ENCODE measurements around the gene C1orf115.

- TF ChIP-seq EZH2 (IDR thresholded peaks at IDR 0.05; ENCODE audit: borderline replicate concordance, low read length): no peak
- TF ChIP-seq, protein P1, sequence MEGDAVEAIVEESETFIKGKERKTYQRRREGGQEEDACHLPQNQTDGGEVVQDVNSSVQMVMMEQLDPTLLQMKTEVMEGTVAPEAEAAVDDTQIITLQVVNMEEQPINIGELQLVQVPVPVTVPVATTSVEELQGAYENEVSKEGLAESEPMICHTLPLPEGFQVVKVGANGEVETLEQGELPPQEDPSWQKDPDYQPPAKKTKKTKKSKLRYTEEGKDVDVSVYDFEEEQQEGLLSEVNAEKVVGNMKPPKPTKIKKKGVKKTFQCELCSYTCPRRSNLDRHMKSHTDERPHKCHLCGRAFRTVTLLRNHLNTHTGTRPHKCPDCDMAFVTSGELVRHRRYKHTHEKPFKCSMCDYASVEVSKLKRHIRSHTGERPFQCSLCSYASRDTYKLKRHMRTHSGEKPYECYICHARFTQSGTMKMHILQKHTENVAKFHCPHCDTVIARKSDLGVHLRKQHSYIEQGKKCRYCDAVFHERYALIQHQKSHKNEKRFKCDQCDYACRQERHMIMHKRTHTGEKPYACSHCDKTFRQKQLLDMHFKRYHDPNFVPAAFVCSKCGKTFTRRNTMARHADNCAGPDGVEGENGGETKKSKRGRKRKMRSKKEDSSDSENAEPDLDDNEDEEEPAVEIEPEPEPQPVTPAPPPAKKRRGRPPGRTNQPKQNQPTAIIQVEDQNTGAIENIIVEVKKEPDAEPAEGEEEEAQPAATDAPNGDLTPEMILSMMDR (conservative IDR thresholded peaks at IDR 0.05 in 1 of 2, IDR thresholded peaks at IDR 0.05 in 1 of 2; ENCODE audit: extremely low read depth in 1 of 2, insufficient read depth in 1 of 2, low read depth in 1 of 2, low read length in 2 of 2): no peak
Observed at GRCh38 chr1:220746851-220747250, 56.7 kb downstream of the C1orf115 start.
